ENCODE data around the gene SCGB2B2. TPM values are rescaled to one million over a fixed set of nuclear protein-coding genes. Genes with fewer than 3 reads are reported as not detected.

SCGB2B2 gene
- polyA plus RNA-seq, 3 donors, result 0.05 TPM; not detected in 2

- H3K4me3 ChIP-seq (replicated peaks in 1 of 3; ENCODE audit: low read depth in 2 of 3, low read length in 3 of 3), result no peak overlapping the region
- Mint-ChIP-seq H3K9me3 (peaks cover 7 to 35% (median 17%) of the 10 kb centered on the region in 7 donors), H3K27me3 (ENCODE audit: low read depth in 3 of 3) (peaks cover 0 to 3% (median 1%) of the 10 kb centered on the region in 3 donors), H3K36me3 (peaks cover 0 to 7% of the 10 kb centered on the region in 2 donors), H3K27ac (no peak overlapping the region), H3K4me1 (peaks cover 2% of the 10 kb centered on the region), H3K4me3 (no peak overlapping the region)
- TF ChIP-seq CTCF (IDR thresholded peaks at IDR 0.05), result no peak
- no peak overlapping the region for H2AFZ ChIP-seq (ENCODE audit: insufficient read depth, low read depth, low read length, poor library complexity, severe bottlenecking)
- 81% methylated on average over 6 of the region's 6 CpGs for WGBS (ENCODE audit: insufficient coverage)
- no peaks in the 10 kb centered on the region for H3K79me2 ChIP-seq (ENCODE audit: insufficient read depth, low read length)
- peaks cover 0 to 16% of the 10 kb centered on the region in 2 donors for H3K9me3 ChIP-seq (replicated peaks in 1 of 2; ENCODE audit: control insufficient read depth in 1 of 2, insufficient read depth in 1 of 2, low read length in 2 of 2)
- H3K4me2 ChIP-seq (replicated peaks; ENCODE audit: extremely low read depth, low read length, poor library complexity, severe bottlenecking), result no peak overlapping the region
- no peaks in the 10 kb centered on the region for H3K36me3 ChIP-seq (replicated peaks in 1 of 2; ENCODE audit: control insufficient read depth in 1 of 2, insufficient read depth in 2 of 2, low read length in 2 of 2)
- H3K27me3 ChIP-seq (ENCODE audit: control insufficient read depth in 2 of 2, insufficient read depth in 2 of 2, low read length in 2 of 2), result no peaks in the 10 kb centered on the region
- H4K20me1 ChIP-seq (ENCODE audit: insufficient read depth, low read length), result no peaks in the 10 kb centered on the region
- intact Hi-C loops (cut with micrococcal nuclease), result no loop called here
- no peaks in the 10 kb centered on the region for H3K4me1 ChIP-seq (ENCODE audit: control insufficient read depth in 1 of 2, insufficient read depth in 2 of 2, low read length in 2 of 2)
- DNase-seq, result no peak
- no peak overlapping the region for H3K9ac ChIP-seq (ENCODE audit: insufficient read depth, low read length, poor library complexity, severe bottlenecking)
- H3K27ac ChIP-seq (ENCODE audit: low read depth in 1 of 2, low read length in 2 of 2), result no peak overlapping the region
Observed at GRCh38 chr19:34664870-34665269, 12.1 kb downstream of the SCGB2B2 start.

- intact Hi-C loops (cut with micrococcal nuclease), result no loop called here
- WGBS (ENCODE audit: insufficient coverage), result 100% methylated on average over 3 of the region's 3 CpGs
- Histone ChIP-seq H3K36me3 (replicated peaks in 1 of 2; ENCODE audit: control insufficient read depth in 1 of 2, insufficient read depth in 2 of 2, low read length in 2 of 2) (no peaks in the 10 kb centered on the region), H4K20me1 (ENCODE audit: insufficient read depth, low read length) (no peaks in the 10 kb centered on the region), H3K79me2 (ENCODE audit: insufficient read depth, low read length) (no peaks in the 10 kb centered on the region), H2AFZ (ENCODE audit: insufficient read depth, low read depth, low read length, poor library complexity, severe bottlenecking) (no peak overlapping the region), H3K9me3 (replicated peaks in 1 of 2; ENCODE audit: control insufficient read depth in 1 of 2, insufficient read depth in 1 of 2, low read length in 2 of 2) (peaks cover 0 to 12% of the 10 kb centered on the region in 2 donors), H3K27me3 (ENCODE audit: control insufficient read depth in 2 of 2, insufficient read depth in 2 of 2, low read length in 2 of 2) (no peaks in the 10 kb centered on the region), H3K9ac (ENCODE audit: insufficient read depth, low read length, poor library complexity, severe bottlenecking) (no peak overlapping the region), H3K27ac (ENCODE audit: low read depth in 1 of 2, low read length in 2 of 2) (no peak overlapping the region), H3K4me1 (ENCODE audit: control insufficient read depth in 1 of 2, insufficient read depth in 2 of 2, low read length in 2 of 2) (no peaks in the 10 kb centered on the region), H3K4me3 (replicated peaks in 1 of 3; ENCODE audit: low read depth in 2 of 3, low read length in 3 of 3) (no peak overlapping the region), H3K4me2 (replicated peaks; ENCODE audit: extremely low read depth, low read length, poor library complexity, severe bottlenecking) (no peak overlapping the region)
- no peak for TF ChIP-seq CTCF (IDR thresholded peaks at IDR 0.05)
- Mint-ChIP-seq H3K27ac (no peak overlapping the region), H3K9me3 (peaks cover 7 to 35% (median 19%) of the 10 kb centered on the region in 7 donors), H3K4me1 (peaks cover 2% of the 10 kb centered on the region), H3K36me3 (peaks cover 0 to 7% of the 10 kb centered on the region in 2 donors), H3K4me3 (no peak overlapping the region), H3K27me3 (ENCODE audit: low read depth in 3 of 3) (peaks cover 0 to 3% (median 1%) of the 10 kb centered on the region in 3 donors)
- DNase-seq, result no peak
Observed at GRCh38 chr19:34664168-34664567, 12.8 kb downstream of the SCGB2B2 start.
